Measurements from ENCODE around the gene RALGPS2. TPM values are rescaled to one million over a fixed set of nuclear protein-coding genes. Genes with fewer than 3 reads are reported as not detected.

The RALGPS2 gene
- total RNA-seq, 1 donor from 2014 or later, result 207 TPM

DNA sequence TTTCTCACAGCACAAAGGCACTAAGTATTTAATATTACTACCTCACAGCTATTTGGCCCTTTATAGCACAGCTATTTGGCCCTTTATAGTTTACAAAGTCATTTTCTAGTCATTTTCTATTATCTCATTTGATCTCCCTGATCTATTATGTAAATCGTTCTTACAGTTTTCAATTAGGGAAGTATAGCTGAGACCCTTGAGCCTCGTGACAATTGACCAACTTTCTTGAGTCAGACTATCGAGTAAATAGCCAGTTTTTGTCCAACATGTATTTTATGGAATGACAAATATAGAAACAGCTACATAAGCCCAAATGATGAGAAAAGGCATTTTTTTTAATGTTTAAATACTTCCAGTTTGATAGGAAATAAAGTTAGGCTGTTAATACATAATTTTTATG is 152.9 kb downstream of the RALGPS2 start:
- Mint-ChIP-seq H3K4me1 (peaks cover under 1% of the 10 kb centered on the region), H3K27ac (peak overlapping the region; percentile 53), H3K27me3 (no peaks in the 10 kb centered on the region), H3K4me3 (no peak overlapping the region), H3K36me3 (ENCODE audit: low read depth) (peaks cover 68% of the 10 kb centered on the region), H3K9me3 (no peaks in the 10 kb centered on the region)
- ChIA-PET POLR2A (interaction anchor here (0.5 kb wide), 1 partner anchor 211 kb away, joined by 4 read pairs; no protein-coding TSS in a partner anchor), CTCF (no interaction called here)
- no peak for TF ChIP-seq CTCF (IDR thresholded peaks at IDR 0.05)
- ATAC-seq (ENCODE audit: low read depth) (no peak), DNase-seq (no peak)
- intact Hi-C loops (cut with micrococcal nuclease), result loop anchor here (2.0 kb wide), 1 partner anchor 15 kb away; no protein-coding TSS in a partner anchor

GRCh38 chr1:178881950-178882349 is 156.9 kb downstream of the RALGPS2 start:
- no peak overlapping the region for H3K27ac Mint-ChIP-seq
- peaks cover 74% of the 10 kb centered on the region for H3K36me3 Mint-ChIP-seq (ENCODE audit: low read depth)
- POLR2A ChIA-PET, result no interaction called here
- intact Hi-C loops (cut with micrococcal nuclease), result loop anchor here (2.0 kb wide), 1 partner anchor 15 kb away; no protein-coding TSS in a partner anchor
- no peak for DNase-seq
- H3K27me3 Mint-ChIP-seq, result no peaks in the 10 kb centered on the region
- no peak overlapping the region for H3K4me3 Mint-ChIP-seq
- TF ChIP-seq CTCF (IDR thresholded peaks at IDR 0.05), result no peak
- no peak for ATAC-seq (ENCODE audit: low read depth)
- CTCF ChIA-PET, result interaction anchor here (1.2 kb wide), 2 partner anchors 11 to 339 kb away, joined by 3 to 5 read pairs; no protein-coding TSS in a partner anchor
- H3K9me3 Mint-ChIP-seq, result no peaks in the 10 kb centered on the region
- peaks cover 11% of the 10 kb centered on the region for H3K4me1 Mint-ChIP-seq

- CTCF ChIA-PET, result interaction anchor here (0.9 to 1.8 kb wide), 2 partner anchors 14 to 117 kb away, joined by 3 to 9 read pairs; no protein-coding TSS in a partner anchor
- TF ChIP-seq CTCF (IDR thresholded peaks at IDR 0.05), result no peak
- ATAC-seq (ENCODE audit: low read depth) (no peak), DNase-seq (no peak)
- H3K36me3 Mint-ChIP-seq (ENCODE audit: low read depth), result peaks cover 71% of the 10 kb centered on the region
- no peaks in the 10 kb centered on the region for H3K27me3 Mint-ChIP-seq
- no peak overlapping the region for H3K4me3 Mint-ChIP-seq
- intact Hi-C loops (cut with micrococcal nuclease), result loop anchor here (2.0 to 5.0 kb wide), 2 partner anchors 116 to 343 kb away; no protein-coding TSS in a partner anchor
- peaks cover 11% of the 10 kb centered on the region for H3K4me1 Mint-ChIP-seq
- H3K9me3 Mint-ChIP-seq, result no peaks in the 10 kb centered on the region
- POLR2A ChIA-PET, result no interaction called here
- peak overlapping the region; percentile 80 for H3K27ac Mint-ChIP-seq
These were observed 160.8 kb downstream of the RALGPS2 start for GRCh38 chr1:178885869-178886268.

GRCh38 chr1:178886551-178886950 is 161.5 kb downstream of the RALGPS2 start:
- no peaks in the 10 kb centered on the region for H3K27me3 Mint-ChIP-seq
- ATAC-seq (ENCODE audit: low read depth) (no peak), DNase-seq (no peak)
- no peak overlapping the region for H3K4me3 Mint-ChIP-seq
- no peaks in the 10 kb centered on the region for H3K9me3 Mint-ChIP-seq
- ChIA-PET POLR2A (no interaction called here), CTCF (interaction anchor here (1.8 to 2.8 kb wide), 2 partner anchors 116 to 344 kb away, joined by 8 to 9 read pairs; no protein-coding TSS in a partner anchor)
- no peak for TF ChIP-seq CTCF (IDR thresholded peaks at IDR 0.05)
- peaks cover 11% of the 10 kb centered on the region for H3K4me1 Mint-ChIP-seq
- peak overlapping the region; percentile 80 for H3K27ac Mint-ChIP-seq
- intact Hi-C loops (cut with micrococcal nuclease), result loop anchor here (2.0 to 5.0 kb wide), 2 partner anchors 116 to 344 kb away; no protein-coding TSS in a partner anchor
- H3K36me3 Mint-ChIP-seq (ENCODE audit: low read depth), result peaks cover 69% of the 10 kb centered on the region

DNA sequence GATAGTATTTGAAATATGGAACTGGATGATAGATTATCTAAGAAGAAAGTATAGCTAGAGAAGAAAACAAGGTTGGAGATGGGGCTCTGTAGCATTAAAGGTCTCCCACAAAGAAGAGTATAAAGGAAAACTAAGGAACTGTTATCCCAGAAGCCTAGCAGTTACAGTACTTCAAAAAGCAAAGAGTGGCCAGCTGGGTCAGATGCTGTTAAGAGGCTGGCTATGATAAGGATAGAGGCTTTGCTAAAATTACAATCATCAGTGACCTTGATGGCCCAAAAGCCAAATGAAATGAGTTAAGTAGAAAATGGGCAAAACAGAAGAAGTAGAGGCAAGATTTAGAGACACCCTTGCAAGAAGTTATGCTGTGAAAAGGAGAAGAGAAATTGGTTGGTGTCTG is 170.9 kb downstream of the RALGPS2 start:
- ChIA-PET CTCF (no interaction called here), POLR2A (no interaction called here)
- no peak overlapping the region for H3K4me3 Mint-ChIP-seq
- no peaks in the 10 kb centered on the region for H3K27me3 Mint-ChIP-seq
- H3K36me3 Mint-ChIP-seq (ENCODE audit: low read depth), result peaks cover 75% of the 10 kb centered on the region
- ATAC-seq (ENCODE audit: low read depth), result no peak
- peaks cover 19% of the 10 kb centered on the region for H3K4me1 Mint-ChIP-seq
- no peak for TF ChIP-seq CTCF (IDR thresholded peaks at IDR 0.05)
- H3K27ac Mint-ChIP-seq, result peak overlapping the region; percentile 31
- no peak for DNase-seq
- intact Hi-C loops (cut with micrococcal nuclease), result no loop called here
- H3K9me3 Mint-ChIP-seq, result peaks cover 3% of the 10 kb centered on the region
